BJ (cell line): ENCODE measurements around the gene MYO1D. TPM values are rescaled to one million over a fixed set of nuclear protein-coding genes. Genes with fewer than 3 reads are reported as not detected.
"Not testable (repeated sequence)": the region's sequence is repeated elsewhere in the genome, so short reads cannot be mapped to it uniquely, and the experiment has no call there.

Experiments
- CTCF ChIA-PET: fragments of 350-600 bp; formaldehyde crosslinking; extraction: SDS; loops from one replicate; lab custom pipeline; 2021; ENCODE audit warnings: antibody characterized with exemption, inconsistent platforms; lab: Yijun Ruan, JAX
- POLR2A ChIA-PET: fragments of 300-600 bp; sonication (Branson Sonifier 250); formaldehyde crosslinking; extraction: SDS; loops from one replicate; lab custom pipeline; 2021; ENCODE audit warnings: antibody characterized with exemption; lab: Charles Lee
- DNase-seq: peaks from one replicate; pipeline ENCODE4 v3.0.0-alpha.2; 2011; ENCODE audit warnings: low read depth
- H3K27me3 ChIP-seq: 2 replicates; pipeline ENCODE4 v1.6.0; 2011; ENCODE audit warnings: low read length; ENCODE audit not compliant: control insufficient read depth, insufficient read depth
- H3K36me3 ChIP-seq: 2 replicates; pipeline ENCODE4 v1.5.1; 2011; ENCODE audit warnings: low read length; ENCODE audit not compliant: control insufficient read depth, insufficient read depth
- H3K4me3 ChIP-seq: 2 replicates; pipeline ENCODE4 v1.5.1; 2011; ENCODE audit warnings: low read depth, mild to moderate bottlenecking, control low read depth, low read length
- polyA plus RNA-seq: library from polyadenylated mRNA; depleted of rRNA; stranded (reverse); fragments of >200 nt; gene quantifications from 2 replicates; pipeline ENCODE4 v1.2.3, GENCODE V29; 2011
- TF ChIP-seq, protein P1 (sequence below): IDR thresholded peaks from 2 replicates; pipeline ENCODE4 v1.5.1; 2011; ENCODE audit warnings: low read depth, mild to moderate bottlenecking, control low read depth, inconsistent platforms, low read length, moderate library complexity; ENCODE audit not compliant: insufficient read depth

Gene MYO1D
- polyA plus RNA-seq, 1 experiment, result 23.6 TPM

DNA sequence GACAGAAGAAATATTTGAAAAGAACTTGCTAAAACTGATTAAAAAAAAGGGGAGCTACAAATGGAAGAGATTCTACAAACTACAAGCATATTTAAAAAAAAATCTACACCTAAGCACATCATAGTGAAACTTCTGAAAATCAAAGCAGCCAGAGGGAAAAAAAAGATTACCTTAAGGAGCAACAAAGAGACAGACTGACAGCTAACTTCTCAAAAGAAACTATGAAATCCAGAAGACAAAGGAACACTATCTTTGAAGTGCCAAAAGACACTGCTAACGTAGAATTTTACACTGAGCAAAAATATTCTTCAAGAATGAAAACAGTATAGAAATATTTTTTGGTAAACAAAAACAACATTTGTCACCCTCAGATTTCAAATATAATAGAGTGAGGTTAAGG, 151.2 kb downstream of the MYO1D start:
- POLR2A ChIA-PET, result no interaction called here
- no peaks in the 10 kb centered on the region for H3K36me3 ChIP-seq
- CTCF ChIA-PET, result no interaction called here
- TF ChIP-seq, protein P1, sequence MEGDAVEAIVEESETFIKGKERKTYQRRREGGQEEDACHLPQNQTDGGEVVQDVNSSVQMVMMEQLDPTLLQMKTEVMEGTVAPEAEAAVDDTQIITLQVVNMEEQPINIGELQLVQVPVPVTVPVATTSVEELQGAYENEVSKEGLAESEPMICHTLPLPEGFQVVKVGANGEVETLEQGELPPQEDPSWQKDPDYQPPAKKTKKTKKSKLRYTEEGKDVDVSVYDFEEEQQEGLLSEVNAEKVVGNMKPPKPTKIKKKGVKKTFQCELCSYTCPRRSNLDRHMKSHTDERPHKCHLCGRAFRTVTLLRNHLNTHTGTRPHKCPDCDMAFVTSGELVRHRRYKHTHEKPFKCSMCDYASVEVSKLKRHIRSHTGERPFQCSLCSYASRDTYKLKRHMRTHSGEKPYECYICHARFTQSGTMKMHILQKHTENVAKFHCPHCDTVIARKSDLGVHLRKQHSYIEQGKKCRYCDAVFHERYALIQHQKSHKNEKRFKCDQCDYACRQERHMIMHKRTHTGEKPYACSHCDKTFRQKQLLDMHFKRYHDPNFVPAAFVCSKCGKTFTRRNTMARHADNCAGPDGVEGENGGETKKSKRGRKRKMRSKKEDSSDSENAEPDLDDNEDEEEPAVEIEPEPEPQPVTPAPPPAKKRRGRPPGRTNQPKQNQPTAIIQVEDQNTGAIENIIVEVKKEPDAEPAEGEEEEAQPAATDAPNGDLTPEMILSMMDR, result no peak
- no peaks in the 10 kb centered on the region for H3K27me3 ChIP-seq
- DNase-seq, result no peak
- H3K4me3 ChIP-seq, result no peak overlapping the region

DNA sequence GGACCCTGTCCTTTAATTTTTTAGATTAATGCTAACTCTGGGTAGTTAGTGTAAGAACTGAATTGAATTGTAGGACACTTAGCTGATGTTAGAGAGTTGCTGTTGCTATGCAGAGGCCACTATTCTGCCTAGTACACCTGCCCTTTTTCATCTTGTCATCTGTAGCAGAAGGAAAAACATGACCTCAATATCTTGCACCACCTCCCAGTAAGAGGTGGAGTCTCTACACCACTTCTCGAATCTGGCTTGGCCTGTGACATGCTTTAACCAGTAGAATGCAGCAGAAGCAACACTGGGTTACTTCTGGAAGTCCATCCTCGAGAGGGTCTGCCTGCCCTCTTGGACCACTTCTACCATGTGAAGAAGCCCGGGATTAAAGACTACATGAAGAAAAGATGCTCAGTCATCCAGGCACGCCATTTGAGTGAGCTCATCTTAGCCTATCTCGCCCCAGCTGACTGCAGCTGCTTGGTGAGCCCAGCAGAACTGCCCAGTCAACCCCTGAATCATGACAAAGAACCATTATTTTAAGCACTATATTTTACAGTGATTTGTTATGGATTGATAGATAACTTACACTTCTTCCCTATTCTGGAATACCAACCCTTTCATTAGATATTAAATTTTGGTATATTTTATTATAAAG, 153.5 kb downstream of the MYO1D start:
- ChIA-PET POLR2A (no interaction called here), CTCF (no interaction called here)
- Histone ChIP-seq H3K27me3 (no peaks in the 10 kb centered on the region), H3K4me3 (no peak overlapping the region), H3K36me3 (no peaks in the 10 kb centered on the region)
- TF ChIP-seq, protein P1, result no peak
- no peak for DNase-seq

DNA sequence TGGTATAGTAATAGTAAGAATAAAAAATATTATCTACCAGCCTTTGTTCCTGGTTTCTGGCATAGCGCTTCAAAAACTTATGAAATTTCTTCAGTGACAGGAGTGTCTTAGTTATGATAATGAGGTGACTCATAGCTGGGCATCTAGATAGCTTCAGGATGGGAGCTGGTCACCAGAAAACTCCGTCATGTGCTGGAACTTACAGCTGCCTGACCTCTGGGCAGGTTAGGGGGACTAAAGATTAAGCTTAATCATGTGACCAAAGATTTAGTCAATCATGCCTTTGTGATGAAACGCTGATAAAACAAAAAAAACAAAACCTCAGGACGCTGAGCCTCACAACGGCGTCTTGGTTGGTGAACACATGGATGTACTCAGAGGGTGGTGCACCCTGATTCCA, 154.2 kb downstream of the MYO1D start:
- TF ChIP-seq, protein P1, result no peak
- Histone ChIP-seq H3K4me3 (no peak overlapping the region), H3K36me3 (no peaks in the 10 kb centered on the region), H3K27me3 (no peaks in the 10 kb centered on the region)
- no peak for DNase-seq
- ChIA-PET POLR2A (no interaction called here), CTCF (no interaction called here)

DNA sequence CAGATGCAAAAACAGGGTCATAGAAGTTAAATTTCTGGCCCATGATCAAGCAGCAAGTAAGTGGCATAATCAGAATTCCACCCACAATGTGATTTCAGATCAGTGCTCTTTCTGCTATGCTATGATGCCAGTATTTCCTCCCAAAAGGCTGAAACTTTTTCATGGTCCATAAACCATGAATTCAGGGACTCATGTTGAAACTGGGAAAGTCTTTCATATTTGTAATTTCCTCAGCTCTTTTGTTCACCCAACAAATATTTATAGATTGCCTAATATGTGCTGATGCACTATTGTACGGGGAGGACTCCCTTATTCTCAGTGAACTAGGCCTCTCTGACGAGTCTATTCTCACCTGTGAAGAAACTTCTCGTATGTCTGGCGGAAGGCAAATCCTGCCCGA, 156.3 kb downstream of the MYO1D start:
- H3K4me3 ChIP-seq, result no peak overlapping the region
- TF ChIP-seq, protein P1, result no peak
- no peak for DNase-seq
- CTCF ChIA-PET, result no interaction called here
- POLR2A ChIA-PET, result no interaction called here
- no peaks in the 10 kb centered on the region for H3K27me3 ChIP-seq
- H3K36me3 ChIP-seq, result no peaks in the 10 kb centered on the region

DNA sequence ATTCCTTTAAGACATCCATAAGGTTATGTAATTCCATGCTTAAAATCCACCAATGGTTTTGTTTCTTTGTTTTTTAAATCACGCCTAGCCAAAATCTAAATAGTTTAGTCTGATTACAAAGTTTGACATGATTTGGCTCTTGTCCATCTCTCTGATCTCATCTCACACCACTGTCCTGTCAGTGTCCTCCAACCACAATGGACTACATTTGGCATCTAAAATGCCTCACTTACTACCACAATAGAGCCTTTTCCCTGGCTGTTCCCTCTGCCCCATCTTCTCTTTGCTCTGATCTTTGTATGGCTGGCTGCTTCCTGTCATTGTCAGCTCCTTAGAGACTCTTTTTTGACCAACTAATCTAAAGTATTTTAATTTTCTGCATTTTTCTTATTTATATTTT, 157.2 kb downstream of the MYO1D start:
- Histone ChIP-seq H3K36me3 (no peaks in the 10 kb centered on the region), H3K4me3 (no peak overlapping the region), H3K27me3 (no peaks in the 10 kb centered on the region)
- POLR2A ChIA-PET, result no interaction called here
- TF ChIP-seq, protein P1, result no peak
- CTCF ChIA-PET, result no interaction called here
- DNase-seq, result no peak

DNA sequence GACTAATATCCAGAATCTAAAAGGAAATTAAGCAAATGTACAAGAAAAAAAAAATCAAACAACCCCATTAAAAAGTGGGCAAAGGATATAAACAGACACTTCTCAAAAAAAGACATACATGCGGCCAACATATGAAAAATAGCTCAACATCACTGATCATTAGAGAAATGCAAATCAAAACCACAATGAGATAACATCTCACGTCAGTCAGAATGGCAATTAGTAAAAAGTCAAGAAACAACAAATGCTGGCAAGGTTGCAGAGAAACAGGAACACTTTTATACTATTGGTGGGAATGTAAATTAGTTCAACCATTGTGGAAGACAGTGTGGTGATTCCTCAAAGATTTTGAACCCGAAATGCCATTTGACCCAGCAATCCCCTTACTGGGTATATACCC, 162.0 kb downstream of the MYO1D start:
- H3K4me3 ChIP-seq, DNase-seq, H3K27me3 ChIP-seq, CTCF ChIA-PET, H3K36me3 ChIP-seq, POLR2A ChIA-PET: not testable (repeated sequence)

DNA sequence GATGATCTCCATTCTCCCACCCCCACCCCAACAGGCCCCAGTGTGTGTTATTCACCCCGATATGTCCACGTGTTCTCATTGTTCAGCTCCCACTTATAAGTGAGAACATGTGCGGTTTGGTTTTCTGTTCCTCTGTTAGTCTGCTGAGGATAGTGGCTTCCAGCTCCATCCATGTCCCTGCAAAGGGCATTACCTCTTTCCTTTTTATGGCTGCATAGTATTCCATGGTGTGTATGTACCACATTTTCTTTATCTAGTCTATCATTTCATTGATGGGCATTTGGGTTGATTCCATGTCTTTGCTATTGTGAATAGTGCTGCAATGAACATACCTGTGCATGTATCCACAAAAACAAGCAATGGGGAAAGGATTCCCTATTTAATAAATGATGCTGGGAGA, 162.7 kb downstream of the MYO1D start:
- CTCF ChIA-PET, POLR2A ChIA-PET, H3K36me3 ChIP-seq, H3K4me3 ChIP-seq, DNase-seq, H3K27me3 ChIP-seq: not testable (repeated sequence)
